Lung (tissue), 12 donors: Measurements from ENCODE around the gene IDH3A. TPM values are rescaled to one million over a fixed set of nuclear protein-coding genes. Genes with fewer than 3 reads are reported as not detected.
A peak's percentile ranks its signal among the peaks of the same experiment; 100 is the strongest.

Source experiments
- ATAC-seq: fragments of 200-7000 bp; cut with Tn5 transposase; one replicate; pipeline ENCODE4 v1.9.1; 2020; ENCODE audit warnings: moderate number of reproducible peaks; ENCODE audit not compliant: insufficient read depth, low FRiP score
- DNase-seq, 3 donors: peaks; one replicate each; pipeline ENCODE4 v3.0.0-alpha.2; 2013 to 2017
- H3K27ac ChIP-seq, 2 donors: one replicate each; pipeline ENCODE4 v1.5.1; 2013; ENCODE audit warnings: mild to moderate bottlenecking in 2 of 2, moderate library complexity in 2 of 2, control low read depth in 1 of 2, inconsistent platforms in 1 of 2, low read depth in 1 of 2, low read length in 1 of 2
- H3K27me3 ChIP-seq, 3 donors: one replicate each; pipeline ENCODE4 v1.5.1; 2013; ENCODE audit warnings: low read length in 2 of 3; ENCODE audit not compliant: control insufficient read depth in 3 of 3, insufficient read depth in 3 of 3
- H3K36me3 ChIP-seq, 4 donors: one replicate each; pipeline ENCODE4 v1.5.1; 2013; ENCODE audit warnings: low read length in 4 of 4, mild to moderate bottlenecking in 1 of 4, moderate library complexity in 1 of 4; ENCODE audit not compliant: control insufficient read depth in 4 of 4, insufficient read depth in 4 of 4
- H3K4me1 ChIP-seq, 5 donors: one replicate each; pipeline ENCODE4 v1.5.1; 2013; ENCODE audit warnings: low read length in 5 of 5, mild to moderate bottlenecking in 2 of 5, moderate library complexity in 1 of 5; ENCODE audit not compliant: control insufficient read depth in 5 of 5, insufficient read depth in 5 of 5
- H3K4me3 ChIP-seq: one replicate; pipeline ENCODE4 v1.5.1; 2013; ENCODE audit warnings: mild to moderate bottlenecking, control low read depth, moderate library complexity
- H3K9ac ChIP-seq, 2 donors: one replicate each; pipeline ENCODE4 v1.5.1; 2013; ENCODE audit warnings: low read length in 2 of 2, control low read depth in 1 of 2; ENCODE audit not compliant: insufficient read depth in 1 of 2
- H3K9me3 ChIP-seq, 4 donors: one replicate each; pipeline ENCODE4 v1.5.1; 2013; ENCODE audit warnings: low read length in 3 of 4, mild to moderate bottlenecking in 1 of 4, moderate library complexity in 1 of 4; ENCODE audit not compliant: control insufficient read depth in 4 of 4, insufficient read depth in 3 of 4
- CTCF ChIP-seq: IDR thresholded peaks from 2 replicates; pipeline ENCODE4 v1.5.1; 2012; ENCODE audit warnings: mild to moderate bottlenecking; ENCODE audit errors: control extremely low read depth, extremely low read depth
- WGBS, 2 donors: extraction: QIAGEN DNeasy Blood & Tissue Kit; methylation state at CpG; one replicate each; pipeline ENCODE4 v1.1.7; 2013; 5-methylcytosine and 5-hydroxymethylcytosine counted together
- polyA plus RNA-seq, 2 donors: library from polyadenylated mRNA; stranded (reverse); fragments of 200-250 nt; gene quantifications; one replicate each; pipeline ENCODE4 v1.2.1, GENCODE V29; 2013
- total RNA-seq, 2 donors: library from RNA; depleted of rRNA in 1 of 2; stranded (reverse); fragments of >200 nt in 1 of 2; gene quantifications; one replicate each; pipeline ENCODE4 v1.2.1, GENCODE V29; 2014 to 2021
- donor health status: control.
- donor health status: control.
- donor health status: Bipolar disorder and iron deficiency.
- donor health status: healthy.
- donor health status: DM: yes; HTN: yes; CAD: no.

The IDH3A gene
- total and polyA plus RNA-seq, 4 donors: 28.6 to 83.2 (median 45.5) TPM

DNA sequence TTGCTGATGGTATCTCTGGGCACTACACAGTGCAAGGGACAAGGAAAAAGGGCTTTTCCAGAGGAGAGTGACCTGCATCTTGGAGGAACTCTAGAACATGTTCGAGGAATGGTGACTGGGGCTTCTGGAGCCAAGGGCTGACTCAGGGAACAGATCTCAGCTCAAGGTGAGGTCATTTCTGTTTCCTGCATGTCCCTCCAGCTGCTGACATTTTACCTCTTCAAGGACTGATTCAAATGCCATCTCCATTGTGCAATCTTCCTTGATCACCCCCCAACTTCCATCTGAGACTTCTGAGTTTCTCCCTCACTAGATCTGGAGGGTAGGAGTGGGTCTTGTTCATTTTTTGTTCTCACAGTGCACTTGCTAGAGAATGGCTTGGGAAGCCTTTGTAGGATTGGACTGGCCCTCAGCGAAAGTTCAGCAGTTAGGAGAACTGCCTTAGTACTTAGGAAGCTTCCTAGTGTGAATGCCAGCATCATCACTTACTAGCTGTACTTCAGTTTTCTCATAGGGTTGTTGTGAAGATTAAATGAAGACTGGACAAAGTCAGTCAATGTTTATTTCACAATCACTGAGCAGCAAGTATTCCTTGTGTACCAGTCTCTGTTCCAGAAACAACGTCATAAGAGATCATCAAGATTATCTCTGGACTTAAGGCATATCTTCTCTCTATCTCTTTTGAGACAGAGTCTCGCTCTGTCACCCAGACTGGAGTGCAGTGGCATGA, 2.6 kb upstream of the IDH3A start:
- ATAC-seq: no peak
- no peak for TF ChIP-seq CTCF
- Histone ChIP-seq H3K36me3 (no peaks in the 10 kb centered on the region), H3K27me3 (no peaks in the 10 kb centered on the region), H3K9me3 (no peaks in the 10 kb centered on the region), H3K9ac (no peak overlapping the region), H3K4me1 (peaks cover 0 to 15% (median 3%) of the 10 kb centered on the region in 5 donors), H3K4me3 (no peak overlapping the region), H3K27ac (no peak overlapping the region)
- whole genome bisulfite sequencing, 2 donors: 86 to 93% methylated on average over 4 of the region's 4 CpGs
- DNase-seq: no peak

DNA sequence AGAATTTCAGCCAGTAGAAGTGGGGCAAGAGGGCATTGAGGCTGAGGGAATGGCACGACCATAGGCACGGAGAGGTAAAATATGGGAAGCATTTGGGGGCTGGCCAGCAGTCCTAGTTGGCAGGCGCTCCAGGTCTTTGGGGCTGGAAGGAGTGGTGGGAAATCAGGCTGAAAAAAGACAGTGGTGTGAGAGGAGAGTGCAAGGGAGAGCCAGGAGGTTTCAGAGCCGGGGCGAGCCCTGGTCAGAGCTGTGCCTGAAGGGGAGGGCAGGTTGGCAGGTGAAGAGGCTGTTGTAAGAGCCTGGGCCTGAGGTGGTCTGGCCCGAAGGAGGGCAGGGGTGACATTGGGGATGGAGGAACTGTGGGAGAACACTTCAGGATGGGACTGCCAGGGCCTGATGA, 1.6 kb upstream of the IDH3A start:
- no peak overlapping the region for H3K9ac ChIP-seq
- H3K27ac ChIP-seq: peak overlapping the region in 1 of 2 donors; percentile 35
- WGBS, 2 donors: 93 to 99% methylated on average over 6 of the region's 6 CpGs

GRCh38 chr15:78148392-78149067, 632 bp upstream of the IDH3A start:
- H3K4me1 ChIP-seq: peaks cover 0 to 15% (median 5%) of the 10 kb centered on the region in 5 donors
- no peaks in the 10 kb centered on the region for H3K27me3 ChIP-seq
- H3K4me3 ChIP-seq: peak overlapping the region; percentile 38
- DNase-seq: peak in 1 of 3 donors; percentile 18
- peak overlapping the region in 1 of 2 donors; percentile 43 for H3K9ac ChIP-seq
- ATAC-seq: no peak
- TF ChIP-seq CTCF: no peak
- 12 to 20% methylated on average over 14 of the region's 14 CpGs for WGBS, 2 donors
- no peaks in the 10 kb centered on the region for H3K9me3 ChIP-seq
- H3K27ac ChIP-seq: peak overlapping the region in 1 of 2 donors; percentile 58
- no peaks in the 10 kb centered on the region for H3K36me3 ChIP-seq

More for the DNA sequence above, 1.6 kb upstream of the IDH3A start:
- no peaks in the 10 kb centered on the region for H3K9me3 ChIP-seq
- H3K27me3 ChIP-seq: no peaks in the 10 kb centered on the region
- H3K4me1 ChIP-seq: peaks cover 0 to 15% (median 3%) of the 10 kb centered on the region in 5 donors
- H3K36me3 ChIP-seq: no peaks in the 10 kb centered on the region
- ATAC-seq: no peak
- TF ChIP-seq CTCF: no peak
- no peak overlapping the region for H3K4me3 ChIP-seq
- no peak for DNase-seq
